ENCODE results near the gene ZNF609.
"Not testable (repeated sequence)": the region's sequence is repeated elsewhere in the genome, so short reads cannot be mapped to it uniquely, and the experiment has no call there.

ZNF609 gene

GRCh38 chr15:64633332-64633731 lies 173.0 kb downstream of the ZNF609 start:
- TF ChIP-seq CTCF (IDR thresholded peaks at IDR 0.05; ENCODE audit: control insufficient read depth, extremely low read depth, insufficient read depth), result no peak
- H3K4me3 ChIP-seq (ENCODE audit: low read depth, low read length), result no peak overlapping the region
- DNase-seq (ENCODE audit: low read depth), result no peak

- DNase-seq (ENCODE audit: low read depth), result no peak
- H3K4me3 ChIP-seq (ENCODE audit: low read depth, low read length), result no peak overlapping the region
- no peak for TF ChIP-seq CTCF (IDR thresholded peaks at IDR 0.05; ENCODE audit: control insufficient read depth, extremely low read depth, insufficient read depth)
Measured at GRCh38 chr15:64634027-64634426, 173.6 kb downstream of the ZNF609 start.

GRCh38 chr15:64634576-64635498 lies 174.5 kb downstream of the ZNF609 start:
- no peak overlapping the region for H3K4me3 ChIP-seq (ENCODE audit: low read depth, low read length)
- DNase-seq (ENCODE audit: low read depth), result no peak
- TF ChIP-seq CTCF (IDR thresholded peaks at IDR 0.05; ENCODE audit: control insufficient read depth, extremely low read depth, insufficient read depth), result no peak

- TF ChIP-seq CTCF (IDR thresholded peaks at IDR 0.05; ENCODE audit: control insufficient read depth, extremely low read depth, insufficient read depth), result no peak
- no peak for DNase-seq (ENCODE audit: low read depth)
- no peak overlapping the region for H3K4me3 ChIP-seq (ENCODE audit: low read depth, low read length)
Measured at GRCh38 chr15:64635499-64636495, 175.4 kb downstream of the ZNF609 start.

- DNase-seq (ENCODE audit: low read depth), result no peak
- H3K4me3 ChIP-seq (ENCODE audit: low read depth, low read length), result no peak overlapping the region
- TF ChIP-seq CTCF (IDR thresholded peaks at IDR 0.05; ENCODE audit: control insufficient read depth, extremely low read depth, insufficient read depth), result no peak
Measured at GRCh38 chr15:64636556-64636955, 176.2 kb downstream of the ZNF609 start.

- no peak for TF ChIP-seq CTCF (IDR thresholded peaks at IDR 0.05; ENCODE audit: control insufficient read depth, extremely low read depth, insufficient read depth)
- DNase-seq (ENCODE audit: low read depth), result no peak
- H3K4me3 ChIP-seq (ENCODE audit: low read depth, low read length), result no peak overlapping the region
Measured at GRCh38 chr15:64637412-64637811, 177.0 kb downstream of the ZNF609 start.

GRCh38 chr15:64639744-64640143 lies 179.4 kb downstream of the ZNF609 start:
- not testable (repeated sequence) for DNase-seq (ENCODE audit: low read depth); H3K4me3 ChIP-seq (ENCODE audit: low read depth, low read length)
